CD4-positive, CD25-positive, alpha-beta regulatory T cell (primary cell): ENCODE data around the gene TMC1. TPM values are rescaled to one million over a fixed set of nuclear protein-coding genes. Genes with fewer than 3 reads are reported as not detected.

Source experiments
- ATAC-seq, 2 donors: fragments of 150-1000 bp; cut with Tn5 transposase; one replicate each; pipeline ENCODE4 v1.10.0; 2021; ENCODE audit warnings: low read depth in 2 of 2, moderate number of reproducible peaks in 2 of 2, moderate library complexity in 1 of 2
- DNase-seq, 3 donors: peaks; one replicate each; pipeline versions ENCODE4 v3.0.0 to v3.0.0-alpha.2; 2012 to 2022; ENCODE audit warnings: mixed read lengths in 1 of 3
- H3K27ac ChIP-seq: one replicate; pipeline ENCODE4 v1.7.0; 2013; ENCODE audit warnings: mild to moderate bottlenecking, low read length; ENCODE audit not compliant: insufficient read depth, poor library complexity, severe bottlenecking
- H3K27me3 ChIP-seq: one replicate; pipeline ENCODE4 v1.7.0; 2013; ENCODE audit warnings: low read length; ENCODE audit not compliant: control insufficient read depth, insufficient read depth
- H3K36me3 ChIP-seq: one replicate; pipeline ENCODE4 v1.7.0; 2013; ENCODE audit warnings: mild to moderate bottlenecking, low read length, moderate library complexity; ENCODE audit not compliant: control insufficient read depth, insufficient read depth
- H3K4me1 ChIP-seq: 2 replicates; pipeline ENCODE4 v1.7.0; 2013; ENCODE audit warnings: mild to moderate bottlenecking, low read length; ENCODE audit not compliant: insufficient read depth, control insufficient read depth, poor library complexity, severe bottlenecking
- H3K4me3 ChIP-seq: one replicate; pipeline ENCODE4 v1.7.0; 2013; ENCODE audit warnings: low read depth, mild to moderate bottlenecking, low read length, moderate library complexity
- H3K9me3 ChIP-seq, 2 experiments: 1 replicate in 1 of 2; 2 replicates in 1 of 2; pipeline ENCODE4 v1.7.0; 2013; ENCODE audit warnings: low read length in 2 of 2, mild to moderate bottlenecking in 1 of 2, moderate library complexity in 1 of 2; ENCODE audit not compliant: control insufficient read depth in 2 of 2
- H3K27ac Mint-ChIP-seq, 3 donors: one replicate each; pipeline ENCODE4 v1.8.0; 2020 to 2022; ENCODE audit warnings: mild to moderate bottlenecking in 3 of 3, mixed read lengths in 3 of 3, moderate library complexity in 2 of 3
- H3K27me3 Mint-ChIP-seq: one replicate; pipeline ENCODE4 v1.8.0; 2022; ENCODE audit warnings: mild to moderate bottlenecking, mixed read lengths
- H3K36me3 Mint-ChIP-seq: one replicate; pipeline ENCODE4 v1.8.0; 2020; ENCODE audit warnings: mixed read lengths
- H3K4me1 Mint-ChIP-seq, 4 donors: one replicate each; pipeline ENCODE4 v1.8.0; 2020 to 2022; ENCODE audit warnings: mixed read lengths in 4 of 4, mild to moderate bottlenecking in 1 of 4
- H3K4me3 Mint-ChIP-seq, 4 donors: one replicate each; pipeline ENCODE4 v1.8.0; 2020 to 2022; ENCODE audit warnings: mild to moderate bottlenecking in 4 of 4, mixed read lengths in 4 of 4, moderate library complexity in 3 of 4
- H3K9me3 Mint-ChIP-seq, 7 donors: one replicate each; pipeline ENCODE4 v1.8.0; 2020 to 2022; ENCODE audit warnings: mixed read lengths in 7 of 7, mild to moderate bottlenecking in 3 of 7, moderate library complexity in 2 of 7
- polyA plus RNA-seq, 4 donors: library from polyadenylated mRNA; unstranded; fragments of 300-500 nt; fragmentation: Illumina TruSeq; gene quantifications; one replicate each; pipeline ENCODE4 v1.2.3, GENCODE V29; 2021
- total RNA-seq: library from RNA; stranded (reverse); gene quantifications from one replicate; pipeline ENCODE4 v1.2.3, GENCODE V29; 2022

The TMC1 gene
- total and polyA plus RNA-seq, 5 donors from 2014 or later, result not detected

DNA sequence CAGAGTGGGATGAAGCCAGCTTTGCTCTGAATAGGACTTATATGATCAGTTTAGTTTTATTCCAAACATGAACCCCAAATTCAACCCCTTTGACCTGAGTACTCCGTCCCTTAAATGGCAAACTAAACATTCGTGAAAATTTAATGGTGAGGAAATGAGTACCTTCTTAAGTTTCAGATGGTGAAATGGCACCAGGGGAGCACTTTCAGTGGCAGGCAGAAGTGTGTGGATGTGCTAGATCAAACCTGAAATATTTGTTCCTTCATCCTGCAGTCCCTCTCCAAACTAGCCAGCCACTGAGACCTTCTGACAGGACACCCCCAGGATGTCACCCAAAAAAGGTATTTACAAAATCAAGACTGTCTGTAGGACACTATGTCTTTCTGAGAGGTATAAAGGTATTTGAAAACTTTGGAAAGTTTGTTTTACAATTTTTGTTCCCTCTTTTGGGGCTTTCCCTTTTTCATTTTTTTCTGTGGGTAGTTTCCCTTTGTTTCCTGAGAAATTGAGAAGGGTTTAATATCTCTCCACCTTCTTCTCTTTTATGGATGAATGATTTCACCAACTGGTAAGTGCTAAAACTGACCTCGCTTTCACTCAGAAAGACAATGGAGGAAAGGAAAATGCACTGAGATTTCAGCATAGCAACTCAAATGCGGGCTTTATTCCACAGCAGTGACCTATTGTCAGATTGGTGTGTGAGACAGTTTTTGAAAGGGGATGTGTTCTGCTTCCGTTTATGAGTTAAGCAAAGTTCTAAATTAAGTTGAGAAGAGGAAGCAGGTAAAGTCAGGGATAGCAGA lies 127.1 kb downstream of the TMC1 start:
- Mint-ChIP-seq H3K27ac (no peak overlapping the region), H3K27me3 (peaks cover 32% of the 10 kb centered on the region), H3K4me3 (no peak overlapping the region), H3K4me1 (no peaks in the 10 kb centered on the region), H3K36me3 (no peaks in the 10 kb centered on the region), H3K9me3 (peaks cover 0 to 7% (median 0%) of the 10 kb centered on the region in 7 donors)
- Histone ChIP-seq H3K4me3 (no peak overlapping the region), H3K4me1 (no peaks in the 10 kb centered on the region), H3K27ac (no peak overlapping the region), H3K36me3 (no peaks in the 10 kb centered on the region), H3K27me3 (peaks cover 4% of the 10 kb centered on the region), H3K9me3 (no peaks in the 10 kb centered on the region)
- no peak for ATAC-seq
- DNase-seq, result no peak

DNA sequence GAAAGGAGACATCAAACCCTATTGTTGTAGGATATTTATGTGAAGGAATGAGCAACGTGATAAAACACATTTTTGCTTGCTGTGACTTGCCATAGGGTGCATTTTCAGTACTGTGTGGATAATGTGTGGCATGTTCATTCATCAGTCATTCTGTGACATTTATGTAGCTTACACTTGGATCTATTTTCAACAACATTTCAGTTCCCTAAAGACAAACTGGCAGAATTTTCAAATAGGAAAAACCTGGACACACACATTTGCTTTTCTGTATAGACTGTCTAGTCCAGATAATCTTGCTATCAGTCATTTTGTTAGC lies 127.7 kb downstream of the TMC1 start:
- Mint-ChIP-seq H3K27ac (no peak overlapping the region), H3K4me1 (no peaks in the 10 kb centered on the region), H3K4me3 (no peak overlapping the region), H3K36me3 (no peaks in the 10 kb centered on the region), H3K9me3 (peaks cover 0 to 7% (median 0%) of the 10 kb centered on the region in 7 donors), H3K27me3 (peaks cover 33% of the 10 kb centered on the region)
- no peak for DNase-seq
- no peaks in the 10 kb centered on the region for H3K4me1 ChIP-seq
- no peaks in the 10 kb centered on the region for H3K36me3 ChIP-seq
- no peak for ATAC-seq
- H3K4me3 ChIP-seq, result no peak overlapping the region
- no peaks in the 10 kb centered on the region for H3K9me3 ChIP-seq
- no peak overlapping the region for H3K27ac ChIP-seq
- peaks cover 4% of the 10 kb centered on the region for H3K27me3 ChIP-seq

GRCh38 chr9:72650206-72650605 lies 128.8 kb downstream of the TMC1 start:
- H3K4me3 Mint-ChIP-seq, result no peak overlapping the region
- H3K4me1 Mint-ChIP-seq, result no peaks in the 10 kb centered on the region
- no peak overlapping the region for H3K27ac ChIP-seq
- H3K36me3 Mint-ChIP-seq, result no peaks in the 10 kb centered on the region
- H3K9me3 Mint-ChIP-seq, result peaks cover 0 to 7% (median 0%) of the 10 kb centered on the region in 7 donors
- no peak for ATAC-seq
- H3K4me1 ChIP-seq, result no peaks in the 10 kb centered on the region
- no peaks in the 10 kb centered on the region for H3K36me3 ChIP-seq
- no peaks in the 10 kb centered on the region for H3K9me3 ChIP-seq
- no peak overlapping the region for H3K27ac Mint-ChIP-seq
- DNase-seq, result no peak
- peaks cover 4% of the 10 kb centered on the region for H3K27me3 ChIP-seq
- H3K27me3 Mint-ChIP-seq, result peaks cover 30% of the 10 kb centered on the region
- no peak overlapping the region for H3K4me3 ChIP-seq

DNA sequence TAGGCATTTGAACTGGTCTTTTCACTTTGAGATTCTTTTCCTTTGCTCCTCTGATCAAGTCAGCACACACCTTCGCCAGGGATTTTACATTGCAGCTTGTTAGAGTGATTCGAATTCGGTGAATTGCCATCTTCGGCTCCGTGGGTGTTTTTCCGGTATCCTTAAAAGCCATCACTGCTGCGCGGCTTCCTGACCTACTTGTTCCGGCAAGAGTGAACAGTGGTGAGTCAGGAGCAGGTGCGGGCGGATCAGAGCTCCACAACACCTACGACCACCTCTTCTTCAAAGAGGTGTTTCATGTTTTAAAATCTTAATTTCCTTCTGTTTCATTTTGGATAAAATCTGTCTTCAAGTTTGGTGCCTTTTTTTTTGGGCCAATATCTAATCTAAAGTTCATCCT lies 134.6 kb downstream of the TMC1 start:
- Mint-ChIP-seq H3K36me3 (no peaks in the 10 kb centered on the region), H3K4me3 (no peak overlapping the region)

GRCh38 chr9:72657023-72657422 lies 135.6 kb downstream of the TMC1 start:
- Mint-ChIP-seq H3K27ac (no peak overlapping the region), H3K4me1 (no peaks in the 10 kb centered on the region), H3K4me3 (no peak overlapping the region), H3K9me3 (peaks cover 0 to 9% (median 0%) of the 10 kb centered on the region in 7 donors), H3K27me3 (peaks cover 20% of the 10 kb centered on the region), H3K36me3 (no peaks in the 10 kb centered on the region)
- Histone ChIP-seq H3K27ac (no peak overlapping the region), H3K27me3 (no peaks in the 10 kb centered on the region), H3K36me3 (no peaks in the 10 kb centered on the region), H3K4me3 (no peak overlapping the region), H3K9me3 (no peaks in the 10 kb centered on the region), H3K4me1 (no peaks in the 10 kb centered on the region)
- no peak for DNase-seq
- ATAC-seq, result no peak

More for the DNA sequence above, 134.6 kb downstream of the TMC1 start:
- Histone ChIP-seq H3K4me1 (no peaks in the 10 kb centered on the region), H3K27me3 (no peaks in the 10 kb centered on the region), H3K27ac (no peak overlapping the region), H3K9me3 (no peaks in the 10 kb centered on the region), H3K4me3 (no peak overlapping the region), H3K36me3 (no peaks in the 10 kb centered on the region)
- no peak for DNase-seq
- peaks cover 0 to 12% (median 0%) of the 10 kb centered on the region in 7 donors for H3K9me3 Mint-ChIP-seq
- H3K27me3 Mint-ChIP-seq, result peaks cover 14% of the 10 kb centered on the region
- no peak overlapping the region for H3K27ac Mint-ChIP-seq
- no peak for ATAC-seq
- H3K4me1 Mint-ChIP-seq, result no peaks in the 10 kb centered on the region

DNA sequence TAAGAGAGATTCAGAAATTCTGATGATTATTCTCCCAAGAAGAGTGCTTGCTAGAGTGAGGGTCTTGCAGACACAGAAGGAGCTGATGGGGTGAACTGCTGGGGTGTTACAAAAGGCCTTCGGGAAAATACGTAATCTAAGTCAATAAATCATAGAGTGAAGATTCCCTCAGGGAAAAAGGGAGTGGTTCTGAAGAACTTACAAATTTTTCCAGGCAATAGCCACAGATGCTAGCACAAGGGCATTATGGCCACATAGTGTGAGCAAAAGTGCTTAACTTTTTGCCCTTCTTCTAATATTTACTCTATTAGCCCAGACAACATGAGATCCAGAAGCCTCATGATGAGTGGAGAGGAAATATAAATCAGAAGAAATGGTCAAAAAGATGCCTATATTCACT lies 137.3 kb downstream of the TMC1 start:
- no peak overlapping the region for H3K27ac ChIP-seq
- H3K4me1 ChIP-seq, result no peaks in the 10 kb centered on the region
- H3K4me1 Mint-ChIP-seq, result no peaks in the 10 kb centered on the region
- H3K36me3 Mint-ChIP-seq, result no peaks in the 10 kb centered on the region
- ATAC-seq, result no peak
- H3K9me3 Mint-ChIP-seq, result peaks cover 0 to 5% (median 0%) of the 10 kb centered on the region in 7 donors
- H3K9me3 ChIP-seq, result no peaks in the 10 kb centered on the region
- no peak overlapping the region for H3K27ac Mint-ChIP-seq
- peaks cover 20% of the 10 kb centered on the region for H3K27me3 Mint-ChIP-seq
- H3K27me3 ChIP-seq, result no peaks in the 10 kb centered on the region
- no peaks in the 10 kb centered on the region for H3K36me3 ChIP-seq
- no peak overlapping the region for H3K4me3 Mint-ChIP-seq
- no peak overlapping the region for H3K4me3 ChIP-seq
- no peak for DNase-seq

DNA sequence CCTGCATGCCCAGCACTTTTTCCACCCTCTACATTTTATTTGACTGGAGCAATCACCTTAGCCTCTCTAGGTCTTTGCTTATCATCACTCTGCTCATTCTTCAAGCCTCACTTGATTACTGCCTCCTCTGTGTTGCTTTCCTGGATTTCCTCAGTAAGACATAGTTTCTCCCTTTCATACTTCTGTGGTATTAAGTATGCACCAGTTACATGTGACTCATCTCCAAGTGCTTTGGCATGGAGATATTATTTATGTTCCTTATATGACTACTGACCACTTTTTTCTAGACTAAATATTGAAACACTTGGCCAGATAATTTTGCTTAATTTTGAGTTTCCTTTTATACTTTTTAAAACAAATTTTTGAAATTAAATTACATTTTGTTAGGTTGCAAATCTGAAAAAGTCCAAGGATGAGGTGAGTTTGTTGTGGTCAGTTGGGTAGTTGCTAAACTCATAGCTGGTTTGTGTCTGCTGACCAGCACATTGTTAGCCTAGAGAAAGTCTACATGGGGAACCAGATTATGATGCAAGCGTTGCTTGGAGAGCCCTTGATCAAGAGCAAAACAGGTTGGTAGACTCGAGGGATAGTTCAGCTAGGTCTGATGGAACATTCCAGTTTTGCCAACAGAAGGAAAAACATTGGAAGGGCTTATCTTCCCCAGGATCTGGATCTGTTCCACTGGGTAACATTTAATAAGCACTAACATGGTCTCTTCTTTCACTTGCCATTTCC lies 140.2 kb downstream of the TMC1 start:
- Mint-ChIP-seq H3K27me3 (peaks cover 10% of the 10 kb centered on the region), H3K36me3 (no peaks in the 10 kb centered on the region), H3K27ac (no peak overlapping the region), H3K9me3 (peaks cover 0 to 6% (median 0%) of the 10 kb centered on the region in 7 donors), H3K4me3 (no peak overlapping the region), H3K4me1 (no peaks in the 10 kb centered on the region)
- Histone ChIP-seq H3K4me1 (no peaks in the 10 kb centered on the region), H3K9me3 (no peaks in the 10 kb centered on the region), H3K27me3 (no peaks in the 10 kb centered on the region), H3K4me3 (no peak overlapping the region), H3K36me3 (no peaks in the 10 kb centered on the region), H3K27ac (no peak overlapping the region)
- ATAC-seq (no peak), DNase-seq (no peak)
